ENCODE measurements around the gene NRIP1. TPM values are rescaled to one million over a fixed set of nuclear protein-coding genes. Genes with fewer than 3 reads are reported as not detected.
A peak's percentile ranks its signal among the peaks of the same experiment; 100 is the strongest.

The NRIP1 gene
- total and polyA plus RNA-seq, 10 of the 15 experiments (the other 5 are each of a cell fraction or from before 2014, with no cell fraction given) = 2.9 to 26.1 (median 9.3) TPM

- TF ChIP-seq POLR2A (IDR thresholded peaks at IDR 0.05; ENCODE audit: low read depth, low read length) = no peak
- no peak for FAIRE-seq
- POLR2A ChIA-PET = no interaction called here
Observed at GRCh38 chr21:15053500-15053899, 11.3 kb downstream of the NRIP1 start.

GRCh38 chr21:15052459-15052763, 12.4 kb downstream of the NRIP1 start:
- ChIA-PET CTCF (interaction anchor here (0.7 to 3.4 kb wide), 4 partner anchors 18 to 188 kb away, joined by 3 to 15 read pairs (median 4); no protein-coding TSS in a partner anchor), RAD21 (ENCODE audit: unreplicated experiment) (interaction anchor here (0.9 to 2.1 kb wide), 7 partner anchors 10 to 188 kb away, joined by 3 to 9 read pairs (median 4); no protein-coding TSS in a partner anchor), SMC1A (ENCODE audit: uncharacterized antibody, unreplicated experiment) (interaction anchor here (0.9 to 2.2 kb wide), 8 partner anchors 12 to 88 kb away, joined by 3 to 7 read pairs (median 4); partner anchors contain the start of gene NRIP1), POLR2A (interaction anchor here (0.6 to 1.6 kb wide), 5 partner anchors 11 to 182 kb away, joined by 3 to 5 read pairs (median 3); partner anchors contain the start of gene NRIP1)
- Histone ChIP-seq H3K36me3 (ENCODE audit: control insufficient read depth in 2 of 2, insufficient read depth in 2 of 2, low read length in 1 of 2) (no peaks in the 10 kb centered on the region), H3K4me3 (peak overlapping the region; percentile 62), H3K4me2 (ENCODE audit: control insufficient read depth, insufficient read depth) (peak overlapping the region; percentile 72), H3K79me2 (ENCODE audit: control insufficient read depth, insufficient read depth, low read length) (peaks cover 95% of the 10 kb centered on the region), H3K27me3 (replicated peaks in 1 of 2; ENCODE audit: control insufficient read depth in 2 of 2, insufficient read depth in 2 of 2, low read length in 1 of 2) (no peaks in the 10 kb centered on the region), H2AFZ (ENCODE audit: control insufficient read depth, low read depth, low read length) (peak overlapping the region; percentile 32), H3K4me1 (ENCODE audit: control insufficient read depth, insufficient read depth, low read length) (peaks cover 9% of the 10 kb centered on the region), H3K9ac (ENCODE audit: control insufficient read depth, insufficient read depth, low read length) (peak overlapping the region; percentile 5), H4K20me1 (ENCODE audit: control insufficient read depth, insufficient read depth) (no peaks in the 10 kb centered on the region), H3K27ac (ENCODE audit: control insufficient read depth, insufficient read depth) (peak overlapping the region; percentile 83), H3K9me3 (replicated peaks; ENCODE audit: control insufficient read depth, insufficient read depth, low read length) (no peaks in the 10 kb centered on the region; the same call in 1 of the 3 replicates)
- peak; percentile 55 for ATAC-seq
- WGBS (ENCODE audit: insufficient coverage, insufficient replicate concordance, low lambda C conversion rate, missing lambda C conversion rate) = 50% methylated on average over 4 of the region's 4 CpGs
- in situ Hi-C loops (cut with MboI) = no loop called here
- DNase-seq (ENCODE audit: low read depth, low spot score) = no peak
- intact Hi-C loops (cut with micrococcal nuclease; ENCODE audit: unreplicated experiment) = loop anchor here (5.0 kb wide), 1 partner anchor 290 kb away; no protein-coding TSS in a partner anchor
- no TSS peak for BruUV-seq (replicated peaks)
- no peak for FAIRE-seq
- no peak for TF ChIP-seq YY1 (IDR thresholded peaks at IDR 0.05; ENCODE audit: low read depth, low read length)
- no peak for TF ChIP-seq ZNF687 (IDR thresholded peaks at IDR 0.05)
- no peak for TF ChIP-seq SUZ12 (IDR thresholded peaks at IDR 0.05; ENCODE audit: unreplicated experiment)
- no peak for TF ChIP-seq USF2 (IDR thresholded peaks at IDR 0.05; ENCODE audit: borderline replicate concordance, low read depth, low read length)
- no peak for TF ChIP-seq ATF7 (IDR thresholded peaks at IDR 0.05; ENCODE audit: low read depth)
- TF ChIP-seq E2F8 (IDR thresholded peaks at IDR 0.05; ENCODE audit: low read depth, partially characterized antibody) = no peak
- no peak for TF ChIP-seq STAT3 (IDR thresholded peaks at IDR 0.05; ENCODE audit: low read depth, low read length)

More at GRCh38 chr21:15053500-15053899, 11.3 kb downstream of the NRIP1 start:
- intact Hi-C loops (cut with micrococcal nuclease; ENCODE audit: unreplicated experiment) (loop anchor here (5.0 kb wide), 1 partner anchor 291 kb away; no protein-coding TSS in a partner anchor), in situ Hi-C loops (cut with MboI) (no loop called here)
- ChIA-PET SMC1A (ENCODE audit: uncharacterized antibody, unreplicated experiment) (interaction anchor here (1.8 kb wide), 1 partner anchor 12 kb away, joined by 9 read pairs; the partner anchor contains the start of gene NRIP1), RAD21 (ENCODE audit: unreplicated experiment) (interaction anchor here (1.5 to 2.1 kb wide), 3 partner anchors 8 to 179 kb away, joined by 3 to 5 read pairs (median 5); partner anchors contain the start of gene NRIP1), CTCF (interaction anchor here (1.0 to 3.4 kb wide), 4 partner anchors 8 to 398 kb away, joined by 3 to 15 read pairs (median 4); no protein-coding TSS in a partner anchor)
- DNase-seq (ENCODE audit: low read depth, low spot score) (no peak), ATAC-seq (no peak)
- Histone ChIP-seq H3K4me2 (ENCODE audit: control insufficient read depth, insufficient read depth) (peak overlapping the region; percentile 5; the same call in 1 of the 2 replicates), H3K9me3 (replicated peaks; ENCODE audit: control insufficient read depth, insufficient read depth, low read length) (no peaks in the 10 kb centered on the region), H4K20me1 (ENCODE audit: control insufficient read depth, insufficient read depth) (no peaks in the 10 kb centered on the region), H3K27ac (ENCODE audit: control insufficient read depth, insufficient read depth) (peak overlapping the region; percentile 57; the same call in 1 of the 2 replicates), H3K4me3 (peak overlapping the region; percentile 62; the same call in 1 of the 2 replicates), H3K79me2 (ENCODE audit: control insufficient read depth, insufficient read depth, low read length) (peaks cover 98% of the 10 kb centered on the region), H2AFZ (ENCODE audit: control insufficient read depth, low read depth, low read length) (no peak overlapping the region), H3K4me1 (ENCODE audit: control insufficient read depth, insufficient read depth, low read length) (peaks cover 9% of the 10 kb centered on the region), H3K36me3 (ENCODE audit: control insufficient read depth in 2 of 2, insufficient read depth in 2 of 2, low read length in 1 of 2) (no peaks in the 10 kb centered on the region), H3K27me3 (replicated peaks in 1 of 2; ENCODE audit: control insufficient read depth in 2 of 2, insufficient read depth in 2 of 2, low read length in 1 of 2) (no peaks in the 10 kb centered on the region), H3K9ac (ENCODE audit: control insufficient read depth, insufficient read depth, low read length) (no peak overlapping the region)
- WGBS (ENCODE audit: insufficient coverage, insufficient replicate concordance, low lambda C conversion rate, missing lambda C conversion rate) = 33% methylated on average over 1 of the region's 1 CpG
- BruUV-seq (replicated peaks) = no TSS peak

Measured in GM12878 (cell line).